ENCODE data around the gene CYP19A1. TPM values are rescaled to one million over a fixed set of nuclear protein-coding genes. Genes with fewer than 3 reads are reported as not detected.

The CYP19A1 gene
- total and polyA plus RNA-seq, 10 of the 15 experiments (the other 5 are each of a cell fraction or from before 2014, with no cell fraction given), result 0.08 to 1.8 (median 0.70) TPM

GRCh38 chr15:51161491-51162220 is 176.7 kb downstream of the CYP19A1 start (continued):
- no peak for TF ChIP-seq PRDM15 (CRISPR knock-in tag; IDR thresholded peaks at IDR 0.05)
- no peak for TF ChIP-seq KDM1A (IDR thresholded peaks at IDR 0.05; ENCODE audit: borderline replicate concordance)
- TF ChIP-seq HSF1 (IDR thresholded peaks at IDR 0.05; ENCODE audit: low read depth, low read length), result no peak

- Histone ChIP-seq H3K9me3 (replicated peaks; ENCODE audit: control insufficient read depth, insufficient read depth, low read length) (no peaks in the 10 kb centered on the region), H3K4me2 (ENCODE audit: control insufficient read depth, insufficient read depth) (no peak overlapping the region), H3K9ac (ENCODE audit: control insufficient read depth, insufficient read depth, low read length) (no peak overlapping the region), H3K27me3 (replicated peaks in 1 of 2; ENCODE audit: control insufficient read depth in 2 of 2, insufficient read depth in 2 of 2, low read length in 1 of 2) (no peaks in the 10 kb centered on the region), H3K27ac (ENCODE audit: control insufficient read depth, insufficient read depth) (no peak overlapping the region), H3K4me3 (no peak overlapping the region), H3K79me2 (ENCODE audit: control insufficient read depth, insufficient read depth, low read length) (no peaks in the 10 kb centered on the region), H3K36me3 (ENCODE audit: control insufficient read depth in 2 of 2, insufficient read depth in 2 of 2, low read length in 1 of 2) (no peaks in the 10 kb centered on the region), H2AFZ (ENCODE audit: control insufficient read depth, low read depth, low read length) (no peak overlapping the region), H3K4me1 (ENCODE audit: control insufficient read depth, insufficient read depth, low read length) (no peaks in the 10 kb centered on the region), H4K20me1 (ENCODE audit: control insufficient read depth, insufficient read depth) (no peaks in the 10 kb centered on the region)
- BruUV-seq (replicated peaks), result no TSS peak
- 39% methylated on average over 7 of the region's 7 CpGs for WGBS (ENCODE audit: insufficient coverage, insufficient replicate concordance, low lambda C conversion rate, missing lambda C conversion rate)
- ChIA-PET RAD21 (ENCODE audit: unreplicated experiment) (interaction anchor here (1.0 kb wide), 1 partner anchor 27 kb away, joined by 4 read pairs; no protein-coding TSS in a partner anchor), POLR2A (no interaction called here), SMC1A (ENCODE audit: uncharacterized antibody, unreplicated experiment) (interaction anchor here (0.7 to 1.2 kb wide), 2 partner anchors 31 to 94 kb away, joined by 3 to 4 read pairs; no protein-coding TSS in a partner anchor), CTCF (interaction anchor here (0.6 to 5.5 kb wide), 5 partner anchors 10 to 218 kb away, joined by 3 to 59 read pairs (median 12); no protein-coding TSS in a partner anchor)
- in situ Hi-C loops (cut with MboI) (loop anchor here (5.0 kb wide), 1 partner anchor 222 kb away; no protein-coding TSS in a partner anchor), intact Hi-C loops (cut with micrococcal nuclease; ENCODE audit: unreplicated experiment) (loop anchor here (5.0 kb wide), 1 partner anchor 337 kb away; no protein-coding TSS in a partner anchor)
- DNase-seq (ENCODE audit: low read depth, low spot score), result no peak
- no peak for ATAC-seq
- FAIRE-seq, result no peak
- no peak for TF ChIP-seq USF2 (IDR thresholded peaks at IDR 0.05; ENCODE audit: borderline replicate concordance, low read depth, low read length)
- no peak for TF ChIP-seq MEF2A (IDR thresholded peaks at IDR 0.05; ENCODE audit: insufficient read depth, low read depth, low read length)
- no peak for TF ChIP-seq CEBPB (IDR thresholded peaks at IDR 0.05; ENCODE audit: borderline replicate concordance in 1 of 2, low read depth in 2 of 2, low read length in 2 of 2)
- TF ChIP-seq SREBF1 (IDR thresholded peaks at IDR 0.05; ENCODE audit: low read length), result no peak
- TF ChIP-seq DPF2 (IDR thresholded peaks at IDR 0.05), result no peak
- no peak for TF ChIP-seq E4F1 (IDR thresholded peaks at IDR 0.05; ENCODE audit: borderline replicate concordance, partially characterized antibody)
- TF ChIP-seq ATF3 (IDR thresholded peaks at IDR 0.05; ENCODE audit: borderline replicate concordance, extremely low read depth, low read depth, low read length), result no peak
- TF ChIP-seq IRF4 (IDR thresholded peaks at IDR 0.05; ENCODE audit: low read depth, low read length), result no peak
- no peak for TF ChIP-seq ATF7 (IDR thresholded peaks at IDR 0.05; ENCODE audit: low read depth)
These were observed 177.9 kb downstream of the CYP19A1 start for GRCh38 chr15:51160484-51160883.
